Umbilical cord (tissue), 2 donors: ENCODE data around the gene MPP4. TPM values are rescaled to one million over a fixed set of nuclear protein-coding genes. Genes with fewer than 3 reads are reported as not detected.

ENCODE experiments used
- DNase-seq: peaks from one replicate; pipeline ENCODE4 v3.0.0-alpha.2; 2015; ENCODE audit warnings: low spot score
- total RNA-seq: library from RNA; depleted of rRNA; stranded (reverse); fragments of >200 nt; gene quantifications from one replicate; pipeline ENCODE4 v1.2.3, GENCODE V29; 2014; ENCODE audit warnings: low replicate concordance; ENCODE audit not compliant: insufficient read depth

MPP4 gene
- total RNA-seq, 1 donor from 2014 or later = 3.6 TPM

DNA sequence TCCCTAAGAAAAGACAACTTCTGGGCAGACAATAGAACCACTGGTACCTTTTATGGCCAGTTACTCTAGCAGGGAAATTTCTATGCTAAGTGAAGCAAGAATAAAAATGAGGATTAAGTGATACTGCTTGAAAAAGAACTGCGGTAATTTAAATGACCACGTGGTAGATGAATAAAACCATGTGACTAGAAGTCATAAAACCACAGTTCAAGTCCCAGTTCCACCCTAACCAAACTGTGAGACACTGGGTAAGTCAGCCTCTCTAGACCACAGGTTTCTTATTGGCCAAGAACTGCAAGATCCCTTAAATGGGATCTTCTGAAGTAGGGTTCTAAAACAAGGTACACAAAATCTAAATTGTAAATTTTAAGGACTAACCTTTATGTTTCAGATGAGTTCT is 67.9 kb downstream of the MPP4 start:
- DNase-seq = no peak

DNA sequence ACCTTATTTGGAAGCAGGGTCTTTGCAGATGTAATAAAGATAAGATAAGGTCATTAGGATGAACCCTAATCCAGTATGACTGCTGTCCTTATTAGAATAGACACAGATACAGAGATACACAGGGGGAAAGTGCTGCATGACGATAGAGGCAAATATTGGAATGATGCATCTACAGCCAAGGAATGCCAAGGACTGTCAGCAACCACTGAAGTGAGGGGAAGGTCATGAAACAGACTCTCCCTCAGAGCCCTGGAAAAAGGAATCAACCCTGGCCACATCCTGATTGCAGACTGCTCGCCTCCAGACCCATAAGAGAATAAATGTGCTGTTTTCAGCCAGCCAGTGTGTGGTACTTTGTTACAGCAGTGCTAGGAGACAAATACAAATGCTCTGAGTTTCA is 69.9 kb downstream of the MPP4 start:
- DNase-seq = no peak

DNA sequence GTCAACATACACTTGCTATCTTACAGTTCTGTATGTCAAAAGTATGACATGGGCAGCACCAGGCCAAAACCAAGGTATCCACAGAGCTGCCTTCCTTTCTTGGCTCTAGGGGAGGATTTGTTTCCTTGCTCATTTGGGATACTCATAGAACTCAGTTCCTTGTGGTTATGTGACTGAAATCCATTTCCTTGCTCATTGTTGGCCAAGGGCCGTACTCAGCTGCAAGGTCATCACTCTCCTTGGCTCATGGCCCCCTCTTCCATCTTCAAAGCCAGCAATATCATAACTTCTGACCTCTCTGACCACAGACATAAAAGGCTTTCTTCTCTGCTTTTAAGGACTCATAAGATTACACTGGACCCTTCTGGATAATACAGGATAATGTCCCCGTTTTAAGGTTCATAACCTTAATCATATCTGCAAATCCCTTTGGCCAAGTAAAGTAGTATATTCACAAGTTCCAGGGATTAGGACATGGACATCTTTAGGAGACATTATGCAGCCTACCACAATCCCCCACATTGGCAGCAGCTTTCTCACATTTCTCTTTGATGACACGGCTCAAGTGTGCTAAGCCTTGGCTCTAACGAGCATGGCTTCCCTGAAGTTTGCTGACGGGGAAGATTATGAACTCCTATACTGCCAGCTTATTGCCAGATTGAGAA is 76.0 kb downstream of the MPP4 start:
- peak; percentile 84 for DNase-seq

DNA sequence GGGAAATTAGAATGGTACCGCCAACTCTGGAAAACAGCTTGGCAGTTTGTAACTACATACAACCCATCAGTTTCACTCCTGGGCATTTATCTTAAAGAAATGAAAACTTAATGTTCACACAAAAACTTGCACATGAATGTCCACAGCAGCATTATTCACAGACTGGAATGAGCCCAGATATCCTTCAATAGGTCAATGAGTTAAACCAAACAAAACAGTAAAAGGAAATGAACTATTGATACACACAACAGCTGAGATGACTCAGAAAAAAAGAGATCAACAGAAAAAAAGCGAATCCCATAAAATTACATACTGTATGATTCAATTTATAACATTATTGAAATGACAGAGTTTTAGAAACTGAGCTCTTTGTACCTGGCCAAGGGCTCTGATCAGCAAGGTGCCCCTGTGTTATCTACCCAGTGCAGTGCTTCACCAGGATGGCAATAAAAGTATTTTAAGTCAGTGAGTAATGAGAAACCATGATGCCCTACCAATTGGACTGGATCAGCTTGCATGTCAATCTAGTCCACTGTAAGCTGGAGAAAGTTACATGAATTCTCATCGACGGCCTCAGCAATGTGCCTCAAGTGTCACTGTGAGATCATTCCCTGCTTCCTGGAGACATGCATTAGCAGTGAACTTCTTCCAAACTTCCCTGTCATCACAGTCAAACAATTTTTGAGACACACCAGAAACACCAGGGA is 77.0 kb downstream of the MPP4 start:
- DNase-seq = no peak

DNA sequence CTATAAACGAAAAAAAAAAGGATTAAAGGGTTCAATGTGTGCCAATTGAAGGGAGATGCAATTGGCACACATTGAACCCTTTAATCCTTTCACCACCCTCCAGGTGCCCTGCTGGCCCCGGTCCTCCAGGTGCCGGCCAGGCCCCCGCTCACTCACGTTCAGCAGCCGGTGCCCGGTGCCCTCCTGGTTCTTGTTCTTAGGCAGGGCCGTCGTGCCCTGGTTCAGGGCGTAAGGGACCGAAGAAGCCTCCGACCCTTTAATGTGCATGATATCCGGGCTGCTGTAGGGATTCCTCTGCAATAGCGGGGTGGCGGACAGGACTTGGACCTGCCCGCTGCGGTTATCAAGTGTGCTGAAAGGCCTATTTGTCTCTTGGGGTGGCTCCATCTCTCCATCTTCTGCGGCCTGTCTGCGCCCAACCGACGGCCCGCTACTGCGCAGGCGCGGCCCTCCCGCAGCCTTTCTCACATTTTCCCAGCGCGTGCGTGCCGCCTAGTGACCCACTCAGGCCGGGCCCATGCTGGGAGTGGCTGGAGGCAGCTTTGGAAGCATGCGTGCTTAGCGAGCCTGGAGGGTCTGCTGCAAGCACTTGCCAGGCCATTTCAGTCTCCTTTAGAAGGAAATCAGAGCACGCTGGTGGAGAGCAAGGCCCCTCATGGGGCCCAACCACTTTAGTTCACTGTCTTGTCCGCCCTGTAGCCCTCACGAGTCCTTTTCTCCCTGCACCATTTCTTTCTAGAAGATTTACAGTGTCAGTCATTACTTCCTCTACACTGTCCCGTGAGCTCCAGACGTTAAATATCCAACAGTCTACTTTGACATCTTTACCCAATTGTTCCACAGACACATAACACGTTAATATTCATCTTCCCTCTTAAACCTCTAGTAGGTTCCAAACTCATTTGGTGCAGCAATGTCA is 79.4 kb downstream of the MPP4 start:
- peak; percentile 79 for DNase-seq

GRCh38 chr2:201608021-201608420 is 90.4 kb downstream of the MPP4 start:
- no peak for DNase-seq

DNA sequence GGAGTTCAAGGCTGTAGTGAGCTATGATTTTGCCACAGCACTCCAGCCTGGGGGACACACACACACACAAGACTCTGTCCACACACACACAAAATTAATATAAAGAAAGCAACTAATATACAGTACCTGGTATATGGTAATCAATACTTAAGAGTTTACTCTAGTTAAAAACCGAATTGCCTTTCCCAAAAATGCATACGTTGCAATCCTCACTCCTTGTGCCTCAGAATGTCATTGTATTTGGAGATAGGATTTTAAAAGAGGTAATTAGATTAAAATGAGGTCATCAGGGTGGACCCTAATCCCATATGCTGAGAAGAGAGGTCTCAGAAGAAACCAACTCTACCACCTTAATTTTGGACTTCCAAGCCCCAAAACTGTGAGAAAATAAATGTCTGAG is 90.9 kb downstream of the MPP4 start:
- DNase-seq = no peak

- no peak for DNase-seq
Measured at GRCh38 chr2:201600906-201601305, 97.5 kb downstream of the MPP4 start.

- peak; percentile 19 for DNase-seq
Measured at GRCh38 chr2:201597397-201597796, 101.0 kb downstream of the MPP4 start.

Other genes with a start within 250 kb of the MPP4 start
- gene TRAK2, start 247.2 kb downstream of the MPP4 start, total RNA-seq = 83.5 TPM
- gene STRADB, start 246.9 kb downstream of the MPP4 start, total RNA-seq = 142 TPM
- 37.3 TPM for gene TMEM237, start 55.1 kb downstream of the MPP4 start, total RNA-seq
- gene ALS2, start 82.3 kb upstream of the MPP4 start, total RNA-seq = 32.7 TPM
- gene CDK15, start 107.9 kb upstream of the MPP4 start, total RNA-seq = 6.7 TPM